NCI-H2029 (cell line): Measurements from ENCODE around the gene NTSR1.

Experiments
- DNase-seq: peaks from one replicate; lab custom pipeline; 2025; lab: John Stamatoyannopoulos, UW

The NTSR1 gene

DNA sequence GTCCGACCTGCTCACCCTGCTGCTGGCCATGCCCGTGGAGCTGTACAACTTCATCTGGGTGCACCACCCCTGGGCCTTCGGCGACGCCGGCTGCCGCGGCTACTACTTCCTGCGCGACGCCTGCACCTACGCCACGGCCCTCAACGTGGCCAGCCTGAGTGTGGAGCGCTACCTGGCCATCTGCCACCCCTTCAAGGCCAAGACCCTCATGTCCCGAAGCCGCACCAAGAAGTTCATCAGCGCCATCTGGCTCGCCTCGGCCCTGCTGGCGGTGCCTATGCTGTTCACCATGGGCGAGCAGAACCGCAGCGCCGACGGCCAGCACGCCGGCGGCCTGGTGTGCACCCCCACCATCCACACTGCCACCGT, 885 bp downstream of the NTSR1 start:
- no peak for DNase-seq

DNA sequence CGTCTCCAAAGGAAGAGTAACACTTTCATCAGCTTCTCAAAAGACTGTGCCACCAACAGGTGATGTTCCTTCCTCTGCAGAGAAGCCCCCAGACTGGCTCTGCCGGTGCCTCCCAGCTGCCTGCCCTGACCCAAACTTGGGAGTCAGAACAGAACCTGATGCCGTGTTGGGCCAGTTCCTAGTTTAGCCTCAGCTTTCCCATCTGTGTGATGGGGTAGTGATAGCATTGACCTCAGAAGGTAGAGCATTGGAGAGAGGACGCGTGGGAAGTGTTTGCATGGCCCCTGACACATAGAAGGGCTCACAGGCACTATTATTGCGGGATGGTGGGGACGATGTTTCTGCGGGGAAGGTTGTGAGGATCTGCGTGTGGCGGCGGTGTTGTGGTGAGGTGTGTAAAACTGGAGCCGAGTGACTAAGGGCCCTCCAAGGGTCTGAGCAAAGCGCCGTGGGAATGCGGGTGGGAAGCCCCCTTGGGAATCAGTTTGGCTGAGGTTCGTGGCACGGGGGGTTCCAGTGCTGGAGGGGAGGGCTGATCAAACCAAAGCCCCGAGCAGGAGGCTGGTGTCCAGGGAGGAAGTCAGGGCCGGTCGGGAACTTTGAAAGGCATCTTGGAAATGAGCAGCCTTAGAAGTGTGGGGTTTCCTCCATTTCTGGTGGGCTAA, 1.7 kb downstream of the NTSR1 start:
- no peak for DNase-seq

DNA sequence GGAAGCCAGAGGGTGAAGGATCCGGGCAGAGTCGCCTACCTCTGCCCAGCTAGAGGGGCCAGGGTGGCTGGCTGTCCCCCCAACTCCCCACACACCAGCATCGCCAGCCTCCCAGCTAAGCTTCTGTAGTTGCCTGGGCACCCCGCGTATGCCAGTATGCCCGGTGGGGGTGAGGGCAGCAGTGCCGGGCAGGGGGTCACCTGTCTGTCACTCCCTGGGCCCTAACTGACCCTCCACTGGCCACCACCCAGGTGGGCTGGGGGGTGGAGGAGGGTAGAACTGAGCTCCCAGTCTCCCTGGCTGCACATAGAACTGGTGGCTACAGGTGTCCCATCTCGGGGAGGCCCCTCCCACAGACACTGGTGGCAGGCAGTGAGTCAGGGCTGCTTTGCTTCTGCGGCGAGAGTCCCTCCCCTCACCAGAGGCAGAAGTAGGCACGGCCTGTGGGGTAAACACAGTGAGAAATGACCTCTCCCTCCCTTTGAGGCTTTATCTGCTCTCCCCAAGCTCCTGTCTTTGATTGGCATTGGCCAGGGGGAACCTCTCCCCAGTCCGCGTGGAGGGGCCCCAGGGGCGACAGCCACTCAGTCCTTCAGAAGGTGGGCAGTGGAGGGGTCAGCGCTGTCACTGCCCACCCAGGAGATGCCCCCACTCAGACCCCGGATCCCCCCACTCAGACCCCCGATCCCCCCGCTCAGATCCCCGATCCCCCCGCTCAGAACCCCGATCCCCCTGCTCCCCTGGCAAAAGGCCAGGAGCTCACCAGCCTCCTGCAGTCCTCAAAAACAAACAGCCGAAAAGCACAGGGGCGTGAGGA, 2.5 kb downstream of the NTSR1 start:
- no peak for DNase-seq

DNA sequence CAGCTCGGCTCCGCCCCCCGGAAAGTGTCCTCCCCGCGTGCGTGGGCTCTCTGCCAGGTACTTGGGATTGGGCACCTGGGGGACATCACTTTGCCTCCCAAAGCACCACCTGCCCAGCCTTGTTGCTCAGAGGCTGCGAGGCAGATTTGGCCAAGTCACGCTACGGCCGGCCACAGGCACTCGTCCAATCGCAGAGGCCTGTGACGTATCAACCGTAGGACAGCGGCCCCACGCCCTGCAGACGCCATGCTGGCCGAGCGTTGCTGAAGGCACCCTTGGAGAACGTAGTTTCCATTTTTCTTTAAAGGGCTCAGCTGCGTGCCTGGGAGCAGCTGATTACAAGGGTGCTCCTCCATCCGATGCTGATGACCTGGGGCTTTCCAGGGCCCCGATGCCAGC, 3.1 kb downstream of the NTSR1 start:
- peak; percentile 20 for DNase-seq

DNA sequence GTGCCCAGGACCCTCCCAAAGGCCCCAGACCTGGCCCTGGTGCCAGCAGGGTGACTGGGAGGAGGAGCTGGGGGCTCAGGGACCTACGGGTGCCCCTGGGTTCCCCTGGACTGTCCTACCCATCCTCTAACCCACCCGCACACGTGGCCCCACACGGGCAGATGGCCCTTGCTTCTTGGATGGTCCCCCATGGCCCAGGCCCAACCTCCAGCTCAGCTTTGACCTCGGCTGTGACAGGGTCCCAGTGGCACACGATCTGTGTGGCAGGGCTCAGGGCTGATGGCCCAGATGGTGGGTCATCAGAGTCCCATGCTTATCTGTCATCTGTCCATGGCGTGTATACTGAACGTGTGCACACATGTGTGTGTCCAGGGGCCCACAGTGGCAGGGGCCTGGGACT, 4.0 kb downstream of the NTSR1 start:
- DNase-seq, result no peak

DNA sequence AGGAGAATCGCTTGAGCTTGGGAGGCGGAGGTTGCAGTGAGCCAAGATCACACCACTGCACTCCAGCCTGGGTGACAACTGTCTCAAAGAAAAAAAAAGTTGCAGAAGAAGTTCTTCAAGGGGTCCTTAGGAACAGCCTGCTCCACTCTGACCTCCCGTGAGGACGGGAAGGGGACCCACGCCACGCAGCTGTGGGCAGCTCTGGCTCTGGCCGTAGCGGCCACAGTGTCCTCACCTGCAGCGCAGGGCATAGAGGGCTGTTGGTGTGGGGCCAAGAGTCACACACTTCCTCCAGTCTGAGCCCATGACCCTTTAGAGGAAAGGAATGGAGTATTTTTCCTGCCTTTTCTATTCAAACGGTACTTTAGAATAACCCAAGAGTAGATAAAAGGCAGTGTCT, 5.4 kb downstream of the NTSR1 start:
- DNase-seq, result no peak

DNA sequence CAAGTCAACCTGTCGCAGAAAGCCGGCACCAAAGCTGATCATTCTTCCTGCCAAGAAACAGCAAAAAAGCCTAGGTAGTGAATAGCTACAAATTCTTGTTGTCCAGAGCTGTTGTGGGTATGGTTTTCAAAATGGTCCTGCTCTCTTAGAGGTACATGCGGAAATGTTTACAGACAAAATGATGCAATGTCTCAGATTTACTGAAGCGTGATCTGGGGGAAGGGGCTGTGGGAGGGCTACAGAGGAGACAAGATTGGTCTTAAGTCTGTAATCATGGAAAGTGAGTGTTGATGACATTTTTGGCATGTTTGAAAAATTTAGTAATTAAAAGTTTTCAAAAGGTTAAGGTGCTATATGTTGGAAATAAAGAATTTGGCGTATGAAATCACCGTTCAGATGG, 6.2 kb downstream of the NTSR1 start:
- DNase-seq, result no peak

DNA sequence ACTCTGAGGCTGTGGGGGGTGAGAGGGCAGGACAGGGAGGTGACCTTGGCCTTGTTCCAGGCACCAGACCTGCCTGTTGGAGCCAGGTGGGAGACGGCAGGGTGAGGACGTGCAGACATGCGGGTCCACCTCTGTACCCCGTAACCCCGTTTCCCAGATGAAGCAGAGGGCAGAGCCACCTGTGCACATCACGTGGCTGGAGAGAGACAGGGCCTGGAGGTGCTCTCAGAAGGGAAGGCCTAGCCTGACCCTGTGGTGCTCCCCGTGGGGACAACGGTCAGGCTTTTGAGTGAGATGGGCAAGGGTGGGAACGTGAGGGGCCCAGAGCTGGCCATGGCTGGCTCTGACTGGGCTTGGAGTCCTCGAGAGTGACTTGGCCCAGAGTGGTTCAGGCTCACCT, 6.6 kb downstream of the NTSR1 start:
- no peak for DNase-seq

DNA sequence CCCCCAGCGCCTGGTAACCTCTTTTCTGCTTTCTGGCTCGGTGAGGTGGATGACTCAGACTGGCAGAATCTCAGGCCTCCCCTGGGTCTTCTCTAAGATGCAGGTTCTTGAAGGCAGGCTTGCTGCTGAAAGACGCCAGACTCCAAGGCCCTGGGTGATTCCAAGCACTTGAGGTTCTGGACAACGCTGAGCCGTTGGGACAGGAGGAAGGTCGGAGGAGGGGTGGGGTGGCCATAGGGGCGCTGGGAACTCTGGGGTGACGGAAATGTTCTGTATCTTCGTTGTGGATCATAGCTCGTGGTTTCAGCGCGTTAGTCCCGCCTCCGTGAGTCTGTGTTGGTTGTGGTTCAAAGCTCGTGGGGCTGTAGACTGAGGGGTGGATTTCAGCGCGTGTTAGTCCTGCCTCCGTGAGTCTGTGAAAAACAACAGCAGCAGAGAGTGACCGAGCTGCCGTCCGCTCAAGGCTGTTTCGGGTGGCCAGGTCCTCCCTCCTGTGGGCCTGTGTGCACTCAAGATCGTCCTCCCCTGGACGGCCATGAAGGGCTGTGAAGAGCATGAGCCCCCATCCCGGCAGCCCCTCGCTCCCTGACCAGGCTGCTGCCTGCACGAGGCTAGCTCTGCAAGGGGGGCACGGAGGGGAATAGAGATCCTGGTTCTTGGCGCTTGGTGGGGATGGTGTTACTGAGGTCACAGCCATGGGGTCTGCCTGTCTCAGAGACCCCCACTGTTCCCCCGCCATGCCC, 7.7 kb downstream of the NTSR1 start:
- no peak for DNase-seq

DNA sequence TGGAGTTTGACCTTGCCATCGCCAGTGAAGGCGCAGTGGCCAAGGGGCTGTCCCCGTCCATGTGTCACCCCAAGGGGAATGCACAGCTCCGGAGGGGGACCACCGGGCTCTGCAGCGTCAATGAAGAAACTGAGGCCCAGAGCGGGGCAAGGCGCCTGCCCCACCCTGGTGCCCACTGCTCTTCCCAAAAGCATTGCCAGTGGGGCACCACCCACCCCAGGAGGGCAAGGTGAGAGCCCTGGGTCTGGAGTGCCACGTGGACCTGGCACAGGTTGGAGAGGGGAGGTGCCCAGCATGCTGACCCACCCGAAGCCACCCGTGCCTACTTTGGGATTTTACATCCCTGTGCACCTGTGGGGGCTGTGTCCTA, 8.3 kb downstream of the NTSR1 start:
- no peak for DNase-seq

DNA sequence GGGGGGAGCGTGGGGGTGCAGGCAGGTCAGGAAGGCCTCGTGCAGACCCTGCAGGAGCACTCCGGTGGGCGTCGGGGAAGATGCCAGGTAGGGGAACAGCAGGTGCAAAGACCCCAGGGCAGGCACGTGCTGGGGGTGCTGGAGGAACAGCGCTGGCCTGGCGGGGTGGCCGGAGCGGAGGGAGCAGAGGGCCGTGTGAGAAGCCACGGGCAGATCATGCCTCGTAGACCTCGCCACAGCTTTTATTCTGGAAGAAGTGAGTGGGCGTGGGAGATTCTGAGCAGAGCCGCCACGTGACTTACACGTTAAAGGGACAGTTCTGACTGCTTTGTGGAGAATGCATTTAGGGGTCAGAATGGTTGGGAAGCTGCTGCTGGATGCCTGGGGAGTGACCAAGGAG, 9.3 kb downstream of the NTSR1 start:
- no peak for DNase-seq

DNA sequence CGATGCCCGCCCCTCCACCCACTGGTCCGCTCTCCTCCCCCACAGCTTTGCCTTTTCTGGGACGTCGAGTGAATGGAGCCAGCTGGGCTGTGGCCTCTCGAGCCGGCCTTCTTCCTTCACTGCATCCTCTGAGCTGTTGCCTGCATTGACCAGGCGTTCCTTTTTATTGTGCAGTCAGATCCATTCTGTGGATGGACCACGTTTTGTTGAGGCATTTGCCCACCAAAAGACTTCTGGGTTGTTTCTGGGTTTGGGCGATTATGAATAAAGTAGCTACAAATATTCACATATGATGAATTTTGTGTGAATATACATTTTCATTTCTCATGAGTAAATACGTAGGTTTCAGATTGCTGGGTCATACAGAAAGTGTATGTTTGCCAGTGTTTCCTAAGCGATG, 9.9 kb downstream of the NTSR1 start:
- DNase-seq, result no peak

DNA sequence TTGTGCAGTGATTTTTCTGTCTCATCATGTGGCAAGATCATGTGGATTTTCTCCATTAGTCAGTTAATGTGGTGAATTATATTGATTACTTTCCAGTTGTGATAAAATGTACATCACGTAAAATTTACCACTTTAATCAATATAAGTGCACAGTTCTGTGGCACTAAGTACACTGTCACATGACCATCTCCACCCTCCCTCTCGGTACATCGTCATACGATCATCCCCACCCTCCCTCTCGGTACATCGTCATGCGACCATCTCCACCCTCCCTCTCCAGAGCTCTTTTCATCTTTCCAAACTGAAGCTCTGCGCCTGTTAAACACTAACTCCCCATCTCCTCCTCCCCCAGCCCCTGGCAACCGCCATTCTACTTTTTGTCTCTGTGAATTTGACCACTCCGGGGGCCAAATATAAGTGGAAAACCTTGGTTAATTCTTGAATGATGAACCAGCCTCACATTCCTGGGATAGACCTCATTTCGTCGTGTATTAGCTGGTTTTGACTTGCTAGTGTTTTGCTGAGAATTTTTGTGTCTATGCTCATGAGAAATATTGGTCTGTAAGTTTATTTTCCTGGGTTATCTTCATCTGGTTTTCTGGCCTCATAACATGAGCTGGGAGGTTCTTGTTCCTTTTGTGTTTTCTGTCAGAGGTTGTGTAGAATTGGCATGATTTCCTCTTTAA, 10.8 kb downstream of the NTSR1 start:
- DNase-seq, result no peak

DNA sequence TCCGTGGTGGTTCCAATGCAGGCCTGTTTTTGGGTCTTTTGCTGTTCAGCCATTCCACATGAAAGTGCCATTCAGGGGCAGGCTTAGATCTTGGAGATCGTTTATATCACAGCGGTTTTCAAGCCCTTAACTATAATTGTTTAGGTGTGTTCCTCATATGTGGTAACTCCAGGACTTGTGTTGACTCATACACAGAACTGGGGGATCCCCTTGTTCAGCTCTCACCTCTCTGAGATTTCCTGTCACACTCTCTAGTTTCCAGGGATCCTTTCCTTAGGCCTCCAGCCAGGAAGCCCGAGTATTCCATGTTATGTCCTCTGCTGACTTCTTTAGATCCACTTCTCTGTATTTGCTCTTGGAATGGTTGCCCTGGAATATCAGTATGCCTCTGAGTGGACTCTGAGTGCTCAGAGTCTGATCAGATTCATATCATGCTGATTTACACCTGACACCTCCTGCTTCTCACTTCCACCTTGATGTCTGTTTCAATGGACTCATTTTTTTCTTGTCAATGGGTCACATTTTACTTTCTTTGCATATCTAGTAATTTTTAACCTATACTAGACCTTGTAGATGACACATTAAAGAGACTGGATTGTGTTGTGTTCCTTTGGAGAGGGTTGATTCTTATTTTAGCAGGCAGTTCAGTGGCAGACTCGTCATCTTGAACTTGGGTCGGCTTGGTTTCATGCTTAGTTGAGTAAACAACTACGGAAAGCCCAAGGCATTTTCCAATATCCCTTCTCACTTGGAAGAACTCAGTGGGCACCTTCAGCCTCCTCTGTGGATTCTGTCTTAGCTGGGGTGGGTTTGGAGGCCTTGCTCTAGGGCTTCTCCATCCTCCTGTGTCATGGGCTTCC, 13.1 kb downstream of the NTSR1 start:
- no peak for DNase-seq

DNA sequence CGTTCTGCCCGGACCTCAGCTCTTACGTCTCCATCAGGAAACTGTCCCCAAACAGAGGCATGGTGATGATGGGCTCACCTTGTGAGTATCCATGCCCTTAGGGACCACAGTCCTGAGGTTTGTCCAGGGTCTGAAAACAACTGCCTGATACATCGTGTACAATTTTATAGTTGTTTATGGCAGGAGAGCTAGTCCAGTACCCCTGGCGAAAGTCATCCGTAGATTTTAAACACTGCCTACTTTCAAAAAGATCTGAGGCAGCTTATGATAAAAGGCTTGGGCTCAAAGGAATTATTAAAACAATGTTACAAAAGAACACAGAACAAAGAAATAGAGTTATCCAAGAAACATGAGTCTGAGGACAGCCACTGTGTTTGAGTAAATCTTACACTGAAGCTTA, 14.0 kb downstream of the NTSR1 start:
- DNase-seq, result no peak

DNA sequence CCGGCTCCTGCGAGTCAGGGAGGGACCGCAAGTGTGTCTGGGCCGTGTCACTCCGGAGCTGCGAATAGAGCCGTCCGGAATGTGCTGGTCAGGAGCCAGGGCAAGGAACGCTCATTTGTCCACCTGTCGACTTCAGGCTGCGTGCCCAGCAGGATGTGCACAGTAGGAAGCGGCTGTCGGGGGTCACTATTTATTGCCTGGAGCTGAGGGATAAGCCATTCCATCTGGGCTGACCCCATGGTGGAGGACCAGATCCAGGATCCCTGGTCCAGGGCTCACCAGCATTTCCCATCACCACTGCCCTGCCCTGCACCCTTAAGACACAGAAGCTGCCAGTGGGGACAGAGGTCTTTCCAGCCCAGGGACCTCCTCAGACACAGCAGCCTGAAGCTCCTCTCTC, 14.7 kb downstream of the NTSR1 start:
- DNase-seq, result no peak

DNA sequence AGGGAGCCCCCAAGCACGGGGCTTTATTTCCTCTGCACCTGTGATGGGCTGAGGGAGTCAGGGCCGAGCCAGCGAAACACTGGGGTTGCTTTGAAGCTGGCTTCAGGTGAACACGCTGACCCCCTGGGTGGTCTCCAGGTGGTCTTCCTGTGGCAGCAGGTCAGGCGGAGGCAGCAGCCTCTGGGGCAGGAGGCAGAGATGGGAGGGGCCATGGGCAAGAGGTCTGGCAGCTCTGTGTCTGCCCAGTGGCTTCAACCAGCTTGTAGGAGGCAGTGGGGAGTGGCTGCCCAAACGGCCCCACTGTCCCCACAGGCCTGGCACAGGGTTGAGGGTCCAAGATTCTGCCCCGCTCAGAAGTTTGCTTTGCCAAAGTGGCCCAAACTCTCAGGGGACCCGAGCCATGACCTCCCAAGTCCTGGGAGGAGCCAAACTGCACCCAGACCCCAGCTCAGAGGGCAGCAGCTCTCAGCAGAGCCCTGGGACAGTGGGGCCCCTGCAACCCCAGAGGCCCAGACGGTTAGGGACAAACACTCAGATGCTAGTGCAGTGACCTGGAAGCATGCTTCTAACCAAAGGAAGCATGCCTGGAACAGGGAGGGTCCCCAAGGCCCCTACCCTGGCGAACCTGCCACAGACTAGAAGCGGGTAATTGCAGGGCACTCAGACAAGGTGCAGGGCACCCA, 15.3 kb downstream of the NTSR1 start:
- DNase-seq, result no peak

DNA sequence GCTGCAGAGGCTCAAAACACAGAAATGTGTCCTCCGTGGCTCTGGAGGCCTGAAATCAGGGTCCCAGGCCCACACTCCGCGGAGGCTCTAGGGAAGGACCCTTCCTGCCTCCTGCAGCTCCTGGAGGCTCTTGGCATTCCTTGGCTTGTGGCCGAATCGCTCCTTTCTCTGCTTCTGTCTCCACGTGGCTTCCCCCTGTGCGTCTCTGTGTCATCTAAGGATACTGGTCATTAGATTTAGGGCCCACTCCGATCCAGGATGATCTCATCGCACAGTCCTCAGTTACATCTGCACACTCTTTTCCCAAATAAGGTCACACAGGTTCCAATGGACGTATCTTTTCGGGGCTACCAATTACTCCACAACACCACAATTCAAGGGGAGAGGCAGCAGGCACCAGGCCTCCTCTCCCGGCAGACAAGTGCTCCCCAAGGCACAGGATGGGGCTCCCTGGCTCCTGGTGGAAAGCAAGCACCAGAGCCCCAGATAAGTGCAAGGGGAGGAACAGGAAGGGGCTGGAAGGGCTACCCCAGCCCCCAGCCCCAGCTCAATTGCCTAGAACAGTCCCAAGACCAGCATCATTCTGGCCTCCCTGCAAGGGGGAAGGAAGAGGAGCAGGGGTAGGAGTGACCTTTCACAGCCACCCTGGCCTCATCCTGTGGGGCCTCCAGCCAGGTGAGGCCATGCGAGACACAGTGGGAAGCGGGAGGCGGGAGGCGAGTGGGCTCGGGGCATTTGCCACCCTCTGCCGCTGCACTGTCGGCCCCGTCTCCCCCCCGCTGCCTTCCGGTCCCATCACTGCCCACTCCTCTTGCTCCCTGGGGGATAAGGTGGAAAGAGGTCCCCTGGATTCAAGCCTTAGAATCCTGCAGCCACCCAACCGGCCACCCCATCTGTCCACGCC, 16.3 kb downstream of the NTSR1 start:
- no peak for DNase-seq

DNA sequence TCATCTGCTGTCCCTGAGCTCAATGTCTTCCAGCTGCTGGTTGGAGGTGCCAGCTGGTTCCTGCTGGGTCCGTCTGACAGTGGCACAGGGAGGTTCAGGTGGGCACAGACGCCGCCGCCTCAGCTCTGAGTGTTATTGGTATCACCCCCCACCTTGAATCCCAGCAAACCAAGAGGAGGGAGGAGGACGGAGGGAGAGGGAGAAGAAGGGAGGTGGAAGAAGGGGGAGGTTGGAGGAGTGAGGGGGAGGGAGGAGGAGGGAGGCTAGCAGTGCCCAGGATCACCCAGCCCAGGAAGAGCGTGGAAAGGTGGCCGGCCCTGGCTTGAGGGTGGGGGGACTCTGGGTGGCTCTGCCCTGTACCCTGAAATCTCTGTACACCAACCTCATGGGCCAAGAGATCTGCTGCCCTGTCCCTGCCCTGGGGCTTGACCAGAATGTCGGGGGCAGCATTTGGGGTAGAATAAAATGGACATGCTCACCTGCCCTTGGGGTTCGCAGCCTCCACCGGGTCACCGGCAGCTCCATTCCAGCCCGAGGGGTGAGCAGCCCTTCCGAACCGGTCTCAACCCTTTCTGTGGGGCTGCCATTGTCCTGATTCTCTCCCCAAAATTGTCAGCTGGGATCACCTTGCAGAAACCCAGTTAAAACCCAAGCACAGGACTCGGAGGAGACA, 17.1 kb downstream of the NTSR1 start:
- no peak for DNase-seq

DNA sequence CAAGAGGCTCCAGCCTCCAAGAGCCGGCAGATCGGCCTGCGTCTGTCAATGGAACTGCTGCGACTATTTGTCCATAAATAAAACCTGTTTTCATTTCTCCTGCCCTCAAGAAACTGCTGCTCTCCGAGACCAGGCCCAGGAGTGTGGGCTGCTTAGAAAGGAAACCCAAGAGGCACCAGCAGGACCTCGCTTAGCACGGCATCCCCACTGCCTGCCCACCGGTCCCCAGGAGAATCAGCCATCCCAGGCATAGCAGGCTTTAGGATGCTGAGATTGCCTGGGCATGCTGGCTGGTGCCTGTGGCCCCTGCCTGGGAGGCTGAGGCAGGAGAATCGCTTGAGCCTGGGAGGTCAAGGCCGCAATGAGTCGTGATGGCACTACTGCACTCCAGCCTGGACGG, 17.6 kb downstream of the NTSR1 start:
- DNase-seq, result no peak
